Common myeloid progenitor, CD34-positive (primary cell): ENCODE results near the gene IFT80.

Experiments
- CTCF ChIA-PET: fragments of 350-600 bp; sonication (Branson Sonifier 250); formaldehyde crosslinking; loops from one replicate; lab custom pipeline; 2021; ENCODE audit warnings: antibody characterized with exemption; lab: Charles Lee
- POLR2A ChIA-PET: fragments of 350-600 bp; sonication (Branson Sonifier 250); formaldehyde crosslinking; loops from one replicate; lab custom pipeline; 2021; ENCODE audit warnings: antibody characterized with exemption; lab: Charles Lee
- DNase-seq, 3 donors: peaks; one replicate each; pipeline versions ENCODE4 v3.0.0 to v3.0.0-alpha.2; 2013
- H3K27ac ChIP-seq, 2 experiments: 1 replicate in 1 of 2; 2 replicates in 1 of 2; pipeline ENCODE4 v1.7.0; 2013; ENCODE audit warnings: inconsistent platforms in 2 of 2, low read length in 2 of 2, mild to moderate bottlenecking in 2 of 2, low read depth in 1 of 2, moderate library complexity in 1 of 2; ENCODE audit not compliant: severe bottlenecking in 2 of 2, insufficient read depth in 1 of 2, poor library complexity in 1 of 2
- H3K27me3 ChIP-seq, 5 experiments: replicated peaks in 2 of 5; 1 replicate in 3 of 5; 2 replicates in 2 of 5; pipeline versions ENCODE4 v1.6.1 to v1.7.0; 2013; ENCODE audit warnings: low read length in 4 of 5, mild to moderate bottlenecking in 2 of 5, moderate library complexity in 2 of 5, inconsistent platforms in 1 of 5; ENCODE audit not compliant: insufficient read depth in 5 of 5, control insufficient read depth in 4 of 5
- H3K36me3 ChIP-seq, 4 experiments: 1 replicate in 2 of 4; 2 replicates in 2 of 4; pipeline versions ENCODE4 v1.6.1 to v1.7.0; 2013; ENCODE audit warnings: low read length in 3 of 4, control low read depth in 1 of 4, mild to moderate bottlenecking in 1 of 4; ENCODE audit not compliant: control insufficient read depth in 4 of 4, insufficient read depth in 4 of 4
- H3K4me1 ChIP-seq, 4 experiments: 1 replicate in 3 of 4; 2 replicates in 1 of 4; pipeline versions ENCODE4 v1.6.1 to v1.7.1; 2013; ENCODE audit warnings: low read length in 3 of 4, mild to moderate bottlenecking in 3 of 4, control low read depth in 1 of 4, inconsistent platforms in 1 of 4, moderate library complexity in 1 of 4; ENCODE audit not compliant: control insufficient read depth in 4 of 4, insufficient read depth in 4 of 4; ENCODE audit errors: control extremely low read depth in 1 of 4
- H3K4me3 ChIP-seq, 7 experiments: 1 replicate in 4 of 7; 2 replicates in 3 of 7; pipeline versions ENCODE4 v1.5.1 to v1.7.0; 2013; ENCODE audit warnings: mild to moderate bottlenecking in 7 of 7, low read length in 6 of 7, moderate library complexity in 6 of 7, inconsistent platforms in 2 of 7, low read depth in 2 of 7, control low read depth in 1 of 7; ENCODE audit not compliant: insufficient read depth in 4 of 7, control insufficient read depth in 1 of 7; ENCODE audit errors: extremely low read depth in 1 of 7
- H3K9me3 ChIP-seq, 5 experiments: 1 replicate in 4 of 5; 2 replicates in 1 of 5; pipeline versions ENCODE4 v1.6.1 to v1.7.1; 2013; ENCODE audit warnings: low read length in 4 of 5, mild to moderate bottlenecking in 2 of 5, inconsistent platforms in 1 of 5, low read depth in 1 of 5, moderate library complexity in 1 of 5; ENCODE audit not compliant: control insufficient read depth in 4 of 5, insufficient read depth in 2 of 5; ENCODE audit errors: control extremely low read depth in 1 of 5
- WGBS: methylation state at CpG from one replicate; pipeline ENCODE4 v1.1.5; 2013; ENCODE audit not compliant: insufficient coverage; 5-methylcytosine and 5-hydroxymethylcytosine counted together

Gene IFT80

GRCh38 chr3:160378331-160379109, 20.5 kb downstream of the IFT80 start:
- Histone ChIP-seq H3K9me3 (peaks cover 0 to 3% (median 0%) of the 10 kb centered on the region in 5 experiments), H3K4me3 (no peak overlapping the region), H3K4me1 (no peaks in the 10 kb centered on the region), H3K27me3 (peaks cover 0 to 15% (median 5%) of the 10 kb centered on the region in 5 experiments), H3K36me3 (peaks cover 3 to 36% (median 14%) of the 10 kb centered on the region in 4 experiments), H3K27ac (no peak overlapping the region)
- WGBS: no CpG with 5 or more reads among the region's 1 CpG
- DNase-seq: no peak
- ChIA-PET CTCF (interaction anchor here (1.1 kb wide), 1 partner anchor 9 kb away, joined by 4 read pairs; no protein-coding TSS in a partner anchor), POLR2A (no interaction called here)

- CTCF ChIA-PET: no interaction called here
- Histone ChIP-seq H3K4me1 (no peaks in the 10 kb centered on the region), H3K27ac (no peak overlapping the region), H3K27me3 (peaks cover 0 to 25% (median 8%) of the 10 kb centered on the region in 5 experiments), H3K4me3 (no peak overlapping the region), H3K36me3 (peaks cover 3 to 44% (median 18%) of the 10 kb centered on the region in 4 experiments), H3K9me3 (peaks cover 0 to 4% (median 0%) of the 10 kb centered on the region in 5 experiments)
- WGBS: no CpG with 5 or more reads among the region's 2 CpGs
- POLR2A ChIA-PET: no interaction called here
- no peak for DNase-seq
Measured at GRCh38 chr3:160376681-160377080, 22.3 kb downstream of the IFT80 start.

- Histone ChIP-seq H3K9me3 (peaks cover 0 to 4% (median 0%) of the 10 kb centered on the region in 5 experiments), H3K27ac (no peak overlapping the region), H3K27me3 (peaks cover 0 to 39% (median 13%) of the 10 kb centered on the region in 5 experiments), H3K4me3 (no peak overlapping the region), H3K36me3 (peaks cover 3 to 42% (median 14%) of the 10 kb centered on the region in 4 experiments), H3K4me1 (peaks cover 0 to 3% (median 0%) of the 10 kb centered on the region in 4 experiments)
- ChIA-PET POLR2A (no interaction called here), CTCF (no interaction called here)
- whole genome bisulfite sequencing: no CpG with 5 or more reads among the region's 1 CpG
- DNase-seq: no peak
Measured at GRCh38 chr3:160374925-160375324, 24.1 kb downstream of the IFT80 start.

GRCh38 chr3:160374472-160374871, 24.6 kb downstream of the IFT80 start:
- Histone ChIP-seq H3K4me1 (peaks cover 0 to 5% (median 0%) of the 10 kb centered on the region in 4 experiments), H3K4me3 (no peak overlapping the region), H3K36me3 (peaks cover 3 to 42% (median 14%) of the 10 kb centered on the region in 4 experiments), H3K9me3 (peaks cover 0 to 4% (median 0%) of the 10 kb centered on the region in 5 experiments), H3K27me3 (peaks cover 0 to 39% (median 13%) of the 10 kb centered on the region in 5 experiments), H3K27ac (no peak overlapping the region)
- WGBS: 100% methylated on average over 1 of the region's 2 CpGs
- CTCF ChIA-PET: no interaction called here
- POLR2A ChIA-PET: no interaction called here
- no peak for DNase-seq

GRCh38 chr3:160373655-160374054, 25.4 kb downstream of the IFT80 start:
- CTCF ChIA-PET: no interaction called here
- 100% methylated on average over 1 of the region's 2 CpGs for WGBS

GRCh38 chr3:160372780-160373179, 26.2 kb downstream of the IFT80 start:
- ChIA-PET CTCF (no interaction called here), POLR2A (no interaction called here)
- Histone ChIP-seq H3K4me3 (no peak overlapping the region), H3K4me1 (peaks cover 3 to 10% (median 5%) of the 10 kb centered on the region in 4 experiments), H3K27ac (no peak overlapping the region), H3K27me3 (peaks cover 0 to 40% (median 12%) of the 10 kb centered on the region in 5 experiments), H3K36me3 (peaks cover 3 to 42% (median 14%) of the 10 kb centered on the region in 4 experiments), H3K9me3 (peaks cover 0 to 4% (median 0%) of the 10 kb centered on the region in 5 experiments)
- DNase-seq: no peak

More at GRCh38 chr3:160373655-160374054, 25.4 kb downstream of the IFT80 start:
- Histone ChIP-seq H3K36me3 (peaks cover 3 to 42% (median 14%) of the 10 kb centered on the region in 4 experiments), H3K4me3 (no peak overlapping the region), H3K27me3 (peaks cover 0 to 39% (median 12%) of the 10 kb centered on the region in 5 experiments), H3K9me3 (peaks cover 0 to 4% (median 0%) of the 10 kb centered on the region in 5 experiments), H3K4me1 (peaks cover 0 to 5% (median under 1%) of the 10 kb centered on the region in 4 experiments), H3K27ac (no peak overlapping the region)
- DNase-seq: no peak
- POLR2A ChIA-PET: no interaction called here
